Measurements from ENCODE around the gene PROK2.

The PROK2 gene, protein sequence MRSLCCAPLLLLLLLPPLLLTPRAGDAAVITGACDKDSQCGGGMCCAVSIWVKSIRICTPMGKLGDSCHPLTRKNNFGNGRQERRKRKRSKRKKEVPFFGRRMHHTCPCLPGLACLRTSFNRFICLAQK

DNA sequence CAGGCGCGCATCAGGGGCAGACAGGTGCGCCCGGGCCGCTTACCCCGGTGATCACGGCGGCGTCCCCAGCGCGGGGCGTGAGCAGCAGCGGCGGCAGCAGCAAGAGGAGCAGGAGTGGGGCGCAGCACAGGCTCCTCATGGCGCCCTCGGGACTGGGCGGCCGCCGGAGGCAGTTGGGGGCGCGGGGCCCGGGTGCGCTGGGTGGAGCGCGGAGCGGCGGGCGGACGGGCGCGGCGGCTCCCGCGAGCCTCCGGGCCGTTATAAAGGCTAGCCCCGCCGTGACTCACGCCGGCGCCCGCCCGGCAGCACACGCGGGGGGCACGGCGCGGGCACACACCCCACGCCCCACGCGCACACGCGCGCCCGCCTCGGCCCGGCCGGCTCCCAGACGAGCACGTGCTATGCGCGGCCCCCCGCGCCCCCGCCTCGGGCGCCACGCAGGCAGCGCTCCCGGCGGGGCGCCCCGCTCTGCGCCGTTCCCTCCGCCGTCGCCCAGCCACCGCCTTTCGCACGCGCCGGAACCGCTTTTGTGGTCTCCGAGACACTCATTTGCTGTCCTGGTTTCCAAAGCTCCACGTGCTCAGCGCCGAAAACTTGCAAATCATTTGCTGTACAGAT lies at the start of gene PROK2:
Gene PROK2, minus strand, starts transcription at position 235 of the 618 bp plus-strand sequence. Its CDS starts 96 bp downstream, at position 139.
- DNase-seq (ENCODE audit: low spot score): peak; percentile 10

DNA sequence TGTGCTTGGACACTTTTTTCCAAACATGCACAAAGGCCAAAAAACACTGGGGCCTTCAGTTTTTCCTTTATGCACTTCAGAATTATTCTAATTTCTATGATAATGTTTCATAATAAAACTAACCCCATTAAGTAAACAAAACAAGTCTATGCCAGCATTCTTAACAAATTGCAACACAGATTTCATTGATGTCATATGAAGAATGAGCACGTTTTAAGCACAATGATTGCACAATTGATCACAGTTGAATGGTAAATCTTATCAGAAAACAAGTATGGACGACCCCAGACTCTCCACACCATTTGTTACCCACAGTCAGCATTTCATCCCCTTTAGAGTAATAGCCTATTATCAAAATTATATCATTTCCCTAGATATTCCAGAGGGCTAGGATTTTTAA lies 46.7 kb upstream of the PROK2 start:
- no peak for DNase-seq (ENCODE audit: low spot score)

DNA sequence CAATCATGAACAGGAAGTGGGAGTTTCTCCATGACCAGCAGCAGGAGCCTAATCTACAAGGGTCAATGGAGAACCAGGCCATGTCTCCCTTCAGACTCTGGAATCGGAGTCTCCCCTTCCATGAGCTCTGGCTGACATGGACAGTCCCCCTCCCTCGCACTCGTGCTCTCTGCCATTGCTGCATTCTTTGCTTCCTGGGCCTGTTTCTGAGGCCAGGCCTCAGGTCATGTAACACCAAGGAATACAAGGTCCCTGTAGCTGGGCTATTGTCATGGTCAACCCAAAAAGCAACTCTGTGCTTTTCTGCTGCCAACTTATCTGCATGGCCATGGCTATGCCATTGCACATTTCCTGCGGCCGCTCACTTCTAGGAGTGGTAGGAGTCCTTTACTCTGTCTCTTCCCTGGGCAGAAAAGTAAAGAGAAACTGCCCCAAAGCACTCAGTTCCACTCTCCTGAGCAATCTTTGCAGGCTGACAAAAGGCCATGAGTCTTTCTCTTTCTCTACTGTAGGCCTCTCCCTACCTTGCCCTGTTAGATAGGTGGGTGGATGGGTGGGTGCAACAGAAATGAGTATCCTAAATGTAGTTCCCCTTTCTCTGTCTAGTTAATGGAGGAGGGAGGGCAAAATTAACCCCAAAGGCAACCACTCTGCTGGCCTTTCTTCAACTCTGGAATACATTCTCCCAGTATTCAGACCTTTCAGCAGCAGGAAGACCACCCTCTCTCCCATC lies 40.8 kb upstream of the PROK2 start:
- no peak for DNase-seq (ENCODE audit: low spot score)

DNA sequence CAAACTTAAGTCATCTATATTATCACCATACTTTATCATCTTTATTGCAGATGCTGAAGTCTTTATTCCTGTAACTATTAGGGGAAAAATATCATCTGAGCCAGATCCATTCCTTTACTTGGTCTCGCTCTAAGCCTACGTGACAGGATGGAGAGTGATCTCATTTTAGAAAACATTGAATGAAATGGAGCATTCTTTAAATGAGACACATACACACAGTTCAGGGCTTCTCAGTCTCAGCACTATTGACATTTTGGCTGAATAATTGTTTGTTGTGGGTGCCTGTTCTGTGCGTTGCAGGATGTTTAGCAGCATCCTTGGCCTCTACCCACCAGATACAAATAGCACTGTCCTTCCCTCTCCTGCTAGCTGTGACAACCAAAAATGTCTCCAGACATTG lies 36.2 kb upstream of the PROK2 start:
- DNase-seq (ENCODE audit: low spot score): no peak

DNA sequence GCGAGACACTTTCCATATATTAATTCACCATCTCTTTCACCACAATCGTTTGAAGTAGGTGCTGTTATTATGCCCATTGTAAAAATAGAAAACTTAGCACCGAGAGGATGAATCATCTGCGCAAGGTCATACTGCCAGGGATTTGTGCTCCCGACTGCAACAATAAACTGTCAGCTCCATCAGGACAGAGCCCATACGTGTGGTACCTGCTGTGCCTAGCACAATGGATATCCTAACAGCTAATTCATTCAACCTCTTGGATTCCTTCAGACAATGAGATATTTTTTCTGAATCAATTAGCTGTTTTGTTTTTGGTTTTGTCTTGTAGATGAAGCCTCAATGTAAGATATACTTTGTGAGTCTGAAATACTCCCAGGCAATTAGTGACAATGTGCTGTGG lies 32.3 kb upstream of the PROK2 start:
- no peak for DNase-seq (ENCODE audit: low spot score)

DNA sequence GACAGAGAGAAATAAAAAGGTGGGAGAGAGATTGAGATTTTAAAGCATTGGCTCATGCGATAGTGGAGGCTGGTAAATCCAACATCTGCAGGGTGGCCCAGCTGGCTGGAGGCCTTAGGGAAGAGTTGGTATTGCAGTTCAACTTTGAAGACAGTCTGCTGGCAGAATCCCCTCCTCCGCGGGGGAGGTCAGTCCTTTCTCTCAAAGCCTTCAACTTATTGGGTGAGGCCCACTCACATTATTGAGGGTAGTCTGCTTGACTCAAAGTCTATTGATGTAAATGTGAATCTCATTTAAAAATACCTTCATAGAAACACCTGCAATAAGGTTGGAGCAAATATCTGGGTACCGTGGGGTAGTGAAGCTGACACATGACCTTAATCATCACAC lies 31.8 kb upstream of the PROK2 start:
- no peak for DNase-seq (ENCODE audit: low spot score)

DNA sequence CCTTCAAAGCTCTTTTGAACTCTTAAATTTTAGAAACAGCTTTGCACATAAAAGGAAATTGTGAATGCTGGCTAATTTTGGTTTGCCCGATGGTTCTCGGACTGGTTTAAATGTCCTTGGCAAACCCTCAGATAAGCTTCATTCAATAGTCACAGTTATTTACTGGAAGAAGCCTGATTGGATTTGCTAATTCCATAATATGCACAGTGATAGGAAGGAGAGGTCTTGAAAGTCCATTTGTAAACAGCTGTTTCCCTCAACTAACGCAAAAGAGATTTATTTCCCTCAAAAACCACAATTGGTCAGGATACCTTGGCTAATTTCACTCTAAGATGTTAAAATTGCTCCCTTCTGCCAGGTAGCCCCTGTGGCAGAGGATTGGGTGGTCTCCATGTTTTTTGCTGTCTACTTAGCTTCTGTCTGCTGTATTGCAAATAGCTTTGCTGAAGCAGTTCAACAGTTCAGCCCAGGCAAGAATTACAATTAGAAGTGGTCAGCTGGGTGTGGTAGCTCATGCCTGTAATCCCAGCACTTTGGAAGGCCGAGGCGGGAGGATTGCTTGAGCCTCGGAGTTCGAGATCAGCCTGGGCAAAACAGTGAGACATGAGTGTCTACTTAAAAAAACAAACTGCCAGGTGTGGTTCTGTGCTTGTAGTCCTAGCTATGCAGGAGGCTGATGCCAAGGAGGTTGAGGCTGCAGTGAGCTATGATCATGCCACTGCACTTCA lies 30.6 kb upstream of the PROK2 start:
- DNase-seq (ENCODE audit: low spot score): no peak

DNA sequence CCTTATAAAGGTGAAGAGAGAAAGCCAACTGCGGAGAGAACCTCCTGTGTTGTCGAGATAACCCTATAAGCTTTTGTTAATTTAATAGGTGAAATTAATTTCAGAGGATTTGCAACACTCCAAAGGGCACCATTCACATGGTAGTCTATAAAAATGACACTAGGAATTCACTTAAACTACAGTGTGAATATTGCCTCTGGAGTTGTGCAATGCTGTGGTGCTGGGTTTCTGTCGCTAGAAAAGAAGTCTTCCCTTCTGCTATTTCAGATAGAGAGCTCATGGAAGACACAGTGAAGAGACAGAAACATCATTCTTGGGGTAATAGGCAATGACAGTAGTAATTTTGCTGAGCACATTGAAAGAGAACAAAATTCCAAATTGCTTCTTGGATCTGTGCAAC lies 28.8 kb upstream of the PROK2 start:
- DNase-seq (ENCODE audit: low spot score): no peak

DNA sequence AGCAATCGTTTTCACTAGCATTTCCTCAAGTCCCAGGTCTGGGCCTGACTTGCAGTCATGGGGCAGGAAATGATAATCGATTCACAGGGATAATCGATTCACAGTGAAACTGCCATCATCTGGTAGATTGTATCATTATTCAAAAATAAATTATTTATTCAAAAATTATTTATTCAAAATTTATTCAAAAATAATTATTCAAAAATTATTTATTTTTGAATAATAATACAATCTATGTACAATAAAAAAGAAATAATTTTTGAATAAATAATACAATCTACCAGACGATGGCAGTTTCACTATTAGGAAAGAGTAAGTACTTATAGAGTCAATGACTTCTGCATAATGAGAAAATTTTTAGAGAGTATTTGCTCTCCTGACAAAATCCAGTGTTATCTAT lies 28.1 kb upstream of the PROK2 start:
- no peak for DNase-seq (ENCODE audit: low spot score)

DNA sequence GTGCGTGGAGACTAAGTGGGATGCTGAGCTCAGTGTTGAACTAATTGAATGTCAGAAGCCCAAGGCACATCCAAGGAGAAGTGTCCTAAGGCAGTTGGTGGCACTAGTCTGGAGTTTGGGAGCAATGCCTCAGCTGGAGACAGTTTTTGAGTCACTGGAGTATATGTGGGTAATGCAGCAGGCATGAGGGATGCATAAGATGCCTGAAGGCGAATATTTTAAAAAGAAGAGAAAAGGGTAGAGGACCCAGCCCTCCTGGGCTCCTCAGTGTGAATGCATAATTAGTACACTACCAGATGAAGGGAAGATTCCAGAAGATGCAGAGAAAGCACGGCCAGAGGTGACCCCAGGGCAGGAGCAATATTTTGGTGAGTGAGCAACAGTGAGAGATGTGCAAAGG lies 25.1 kb upstream of the PROK2 start:
- DNase-seq (ENCODE audit: low spot score): no peak

DNA sequence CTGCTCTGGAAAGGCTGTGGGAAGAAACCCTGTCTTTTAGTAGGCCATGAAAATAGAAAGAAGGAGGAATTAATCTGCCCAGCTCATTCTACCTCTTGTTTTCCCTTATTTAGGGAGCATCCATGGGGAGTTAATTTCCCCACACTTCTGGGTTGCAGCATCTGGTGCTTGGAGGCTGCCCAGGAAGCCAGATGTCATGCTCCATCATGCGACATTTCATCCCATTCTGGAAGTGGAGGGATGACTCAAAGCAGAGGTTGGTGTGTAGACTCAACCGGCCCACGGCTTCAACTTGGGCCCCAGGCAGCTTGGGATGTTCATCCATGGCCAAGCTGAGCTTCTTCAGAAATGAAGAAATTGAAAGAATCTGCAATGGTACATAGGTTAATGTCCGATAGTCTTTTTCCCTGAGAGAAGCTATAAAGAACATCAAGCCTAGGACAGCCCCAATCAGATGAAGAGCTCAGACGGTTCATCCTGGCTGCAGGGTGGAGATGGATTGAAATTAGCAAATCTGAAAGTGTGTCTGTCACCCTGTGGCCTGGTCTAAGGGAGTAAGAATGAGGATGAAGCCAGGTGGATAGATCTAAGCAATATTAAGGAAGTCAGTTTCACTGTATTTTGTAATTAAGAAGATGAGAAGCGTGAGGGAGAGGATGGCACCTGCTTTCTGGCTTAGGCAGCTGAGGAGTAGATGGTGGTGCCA lies 24.5 kb upstream of the PROK2 start:
- DNase-seq (ENCODE audit: low spot score): no peak

DNA sequence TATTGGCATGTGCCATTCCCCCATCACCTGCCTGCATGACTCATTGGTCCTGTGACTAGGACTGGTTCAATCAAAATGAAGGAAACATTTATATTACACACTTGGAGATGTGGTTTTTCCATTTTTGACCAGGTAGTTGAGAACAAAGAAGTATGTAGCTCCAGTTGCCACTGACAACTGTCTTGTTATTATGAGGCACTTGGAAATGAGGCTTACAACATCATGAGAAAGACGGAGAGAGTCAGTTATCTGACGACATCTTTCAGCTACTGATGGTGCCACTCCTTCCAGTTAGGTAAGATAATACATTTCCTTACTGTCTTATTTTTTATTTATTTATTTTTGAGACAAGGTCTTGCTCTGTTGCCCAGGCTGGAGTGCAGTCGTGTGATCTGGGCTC lies 21.8 kb upstream of the PROK2 start:
- DNase-seq (ENCODE audit: low spot score): no peak

DNA sequence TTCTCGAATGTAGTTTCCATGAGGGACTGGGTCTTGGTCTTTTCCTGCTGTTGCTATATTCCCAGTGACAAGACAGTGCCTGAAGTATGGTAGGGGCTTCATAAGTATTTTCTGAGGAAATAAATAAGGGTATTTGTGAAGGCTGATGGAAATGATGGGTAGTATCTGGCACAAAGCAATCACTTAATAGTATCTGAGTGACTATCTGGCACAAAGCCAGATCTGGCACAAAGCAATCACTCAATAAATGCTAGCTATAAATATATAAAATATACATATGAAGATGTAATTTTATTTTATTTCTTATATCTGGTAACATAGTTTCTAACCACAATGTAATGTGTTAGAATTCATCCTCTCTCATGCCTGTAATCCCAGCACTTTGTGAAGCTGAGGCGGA lies 20.7 kb upstream of the PROK2 start:
- no peak for DNase-seq (ENCODE audit: low spot score)

DNA sequence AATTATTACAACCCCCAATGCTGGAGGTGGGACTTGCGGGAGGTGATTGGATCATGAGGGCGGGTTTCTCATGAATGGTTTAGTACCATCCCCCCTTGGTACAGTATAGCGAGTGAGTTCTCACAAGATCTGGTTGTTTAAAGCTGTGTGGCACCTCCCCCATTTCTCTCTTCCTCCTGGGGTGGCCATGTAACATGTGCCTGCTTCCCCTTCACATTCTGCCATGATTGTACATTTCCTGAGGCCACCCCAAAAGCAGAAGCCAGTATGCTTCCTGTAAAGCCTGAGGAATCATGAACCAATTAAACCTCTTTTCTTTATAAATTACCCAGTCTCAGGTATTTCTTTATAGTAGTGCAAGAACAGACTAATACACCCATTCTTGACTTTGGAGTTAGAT lies 20.3 kb upstream of the PROK2 start:
- DNase-seq (ENCODE audit: low spot score): no peak

DNA sequence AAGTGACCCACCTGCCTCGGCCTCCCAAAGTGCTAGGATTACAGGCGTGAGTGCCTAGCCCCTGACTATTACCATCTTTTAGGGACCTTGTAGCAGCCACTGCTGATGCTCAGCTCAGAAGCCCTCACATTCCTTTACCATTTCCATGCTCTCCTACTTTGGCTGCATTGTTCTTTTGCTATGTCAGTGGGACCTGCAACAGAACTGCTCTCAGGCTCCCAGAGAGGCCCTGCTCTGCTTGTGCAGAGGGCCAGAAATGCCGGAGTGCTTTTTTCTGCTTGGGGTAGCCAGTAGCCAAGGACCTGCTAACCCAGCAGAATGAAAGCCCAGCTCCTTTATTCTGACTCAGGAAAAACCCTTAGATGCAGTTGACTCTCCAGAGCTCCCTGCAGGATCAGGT lies 18.3 kb upstream of the PROK2 start:
- DNase-seq (ENCODE audit: low spot score): no peak

DNA sequence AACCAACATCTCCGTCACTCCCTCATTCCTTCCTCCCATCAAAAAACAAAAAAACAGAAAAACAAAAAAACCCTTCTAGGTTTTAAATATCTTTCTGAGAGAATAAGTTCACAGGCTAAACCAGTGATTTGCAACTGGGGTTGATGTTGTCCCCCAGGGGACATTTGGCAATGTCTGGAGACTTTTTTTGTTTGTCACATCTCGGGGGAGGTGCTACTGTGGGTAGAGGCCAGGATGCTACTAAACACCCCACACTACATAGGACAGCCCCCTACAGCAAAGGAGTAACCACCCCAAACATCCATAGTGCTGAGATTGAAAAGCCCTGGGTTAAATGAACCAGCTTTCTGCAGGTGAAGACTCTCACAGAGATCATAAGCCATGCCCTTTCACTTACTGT lies 17.0 kb upstream of the PROK2 start:
- no peak for DNase-seq (ENCODE audit: low spot score)

DNA sequence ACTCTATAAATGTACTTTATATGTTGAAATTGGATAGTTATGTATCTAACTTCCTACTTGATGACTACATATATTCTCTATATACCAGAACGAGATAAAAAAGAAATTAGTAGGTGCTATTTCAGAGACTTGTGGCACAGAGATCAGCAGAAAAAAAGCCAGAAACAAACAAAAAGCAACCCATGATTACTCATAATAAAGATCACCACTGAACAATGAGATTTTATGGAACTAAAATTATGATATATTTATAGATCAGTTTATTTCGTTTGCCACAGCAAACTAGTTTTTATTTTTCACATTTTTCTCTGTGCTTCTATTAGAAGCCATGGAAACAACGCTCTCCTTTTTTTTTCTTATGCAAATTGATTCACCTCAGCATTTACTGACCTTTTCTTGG lies 15.1 kb upstream of the PROK2 start:
- no peak for DNase-seq (ENCODE audit: low spot score)

DNA sequence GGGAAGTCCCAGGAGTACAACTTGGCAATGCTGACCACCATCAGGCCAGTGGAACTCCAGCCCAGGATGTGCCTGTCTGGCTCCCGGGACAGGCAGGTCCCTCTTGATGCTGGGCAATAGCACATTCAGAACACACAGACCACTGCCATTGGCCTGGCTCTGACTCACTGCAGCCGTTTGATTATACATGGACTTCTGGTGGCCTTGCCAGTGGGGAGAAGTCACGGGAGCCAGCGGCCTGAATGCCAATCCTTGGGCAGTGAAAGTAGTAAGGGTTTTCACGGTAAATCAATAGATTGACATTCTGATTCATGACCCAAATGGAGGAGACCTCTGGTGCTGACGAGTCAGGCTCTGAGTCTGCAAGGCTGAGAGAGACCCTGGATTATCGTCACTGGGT lies 12.5 kb upstream of the PROK2 start:
- DNase-seq (ENCODE audit: low spot score): no peak

DNA sequence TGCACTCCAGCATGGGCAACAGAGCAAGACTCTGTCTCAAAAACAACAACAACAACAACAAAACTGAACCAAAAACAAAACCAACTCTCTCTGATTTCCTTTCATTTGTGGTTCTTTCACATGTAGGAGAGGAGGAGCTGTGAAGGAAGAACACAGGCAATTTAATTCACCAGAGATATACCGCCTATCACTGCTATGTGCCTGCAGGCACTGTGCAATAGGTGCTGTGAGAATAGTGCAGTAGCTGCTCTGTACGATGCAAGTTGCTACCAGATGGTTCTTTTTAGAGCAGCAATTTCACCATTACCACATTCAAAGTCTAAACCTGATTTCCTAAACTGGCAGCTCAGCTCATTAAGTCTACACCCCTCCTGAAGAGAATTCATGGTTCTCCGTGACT lies 11.3 kb upstream of the PROK2 start:
- no peak for DNase-seq (ENCODE audit: low spot score)

DNA sequence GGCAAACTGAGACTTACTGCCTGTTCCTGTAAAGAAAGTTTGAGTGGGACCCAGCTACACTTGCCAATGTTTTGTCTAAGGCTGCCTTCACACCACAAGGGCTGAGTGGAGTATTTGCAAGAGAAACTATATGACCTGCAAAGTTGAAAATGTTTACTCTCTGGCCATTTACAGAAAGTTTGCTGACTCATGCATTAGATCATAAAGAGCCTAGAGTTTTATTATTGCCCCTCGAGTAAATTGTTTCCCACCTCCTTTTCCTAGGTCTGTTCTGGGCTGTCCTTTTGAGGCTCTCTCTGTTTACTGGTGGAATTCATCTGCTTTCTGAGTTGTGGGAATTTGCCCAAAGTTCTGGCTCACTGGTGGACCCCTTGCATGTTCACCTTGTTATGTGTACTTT lies 6.7 kb upstream of the PROK2 start:
- no peak for DNase-seq (ENCODE audit: low spot score)

DNA sequence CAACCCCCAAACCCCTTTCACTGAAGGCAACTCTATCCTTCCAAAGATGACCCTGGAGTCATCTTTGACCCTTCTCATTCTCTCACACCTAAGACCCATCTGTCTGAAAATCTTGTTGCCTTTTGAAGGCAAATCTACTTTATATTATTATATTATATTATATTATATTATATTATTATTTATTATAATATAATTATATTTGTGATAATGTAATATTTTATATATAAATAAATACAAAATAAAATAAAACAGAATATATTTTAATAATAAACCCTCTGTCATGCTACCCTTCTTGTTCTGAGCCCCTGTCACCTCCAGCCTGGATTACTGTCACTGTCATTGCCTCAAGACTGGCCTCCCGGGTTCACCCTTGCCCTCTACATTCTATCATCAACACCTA lies 5.0 kb upstream of the PROK2 start:
- no peak for DNase-seq (ENCODE audit: low spot score)

DNA sequence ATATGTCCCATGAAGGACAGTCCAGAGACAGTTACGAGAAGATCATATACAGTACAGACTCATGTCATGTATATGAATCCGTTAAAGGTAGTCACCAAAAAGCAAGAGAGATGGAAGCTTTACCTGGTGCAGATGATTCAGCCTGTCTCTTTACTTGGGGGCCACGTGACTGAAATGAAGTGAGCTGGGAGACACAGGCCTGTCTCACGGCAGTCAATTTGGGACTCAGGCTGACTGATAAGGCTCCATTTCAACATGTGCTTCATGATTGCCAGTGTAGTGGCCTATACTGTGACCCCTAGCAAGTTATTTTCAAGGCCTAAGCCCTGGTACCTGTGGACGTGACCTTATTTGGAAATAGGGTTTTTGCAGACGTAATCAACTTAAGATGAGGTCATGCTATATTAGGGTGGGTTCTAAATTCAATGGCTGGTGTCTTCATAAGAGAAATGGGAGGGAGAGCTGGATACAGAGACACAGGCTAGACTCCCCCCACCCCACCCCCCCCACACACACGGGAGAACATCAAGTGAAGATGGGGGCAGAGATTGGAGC lies 3.0 kb upstream of the PROK2 start:
- DNase-seq (ENCODE audit: low spot score): no peak
